Cardiac muscle cell (in vitro differentiated cells and primary cell): ENCODE results near the gene RECQL5. TPM values are rescaled to one million over a fixed set of nuclear protein-coding genes. Genes with fewer than 3 reads are reported as not detected.
"Not testable (repeated sequence)": the region's sequence is repeated elsewhere in the genome, so short reads cannot be mapped to it uniquely, and the experiment has no call there.

Experiments used
- DNase-seq, 2 donors: peaks; one replicate each; pipeline versions ENCODE4 v3.0.0 to v3.0.0-alpha.2; 2010 to 2017; ENCODE audit warnings: low read depth in 1 of 2, low spot score in 1 of 2
- H3K27ac ChIP-seq: fragments of 200-600 bp; sonication (generic); 2 replicates; pipeline ENCODE4 v1.5.1; 2016
- H3K27me3 ChIP-seq: fragments of 200-600 bp; sonication (generic); 2 replicates; pipeline ENCODE4 v1.6.0; 2016; ENCODE audit warnings: control low read depth
- H3K36me3 ChIP-seq: fragments of 200-600 bp; sonication (generic); 2 replicates; pipeline ENCODE4 v1.5.1; 2016; ENCODE audit warnings: control low read depth
- H3K4me1 ChIP-seq: fragments of 200-600 bp; sonication (generic); 2 replicates; pipeline ENCODE4 v1.8.1; 2017; ENCODE audit warnings: low read depth, mild to moderate bottlenecking, mixed run types
- H3K4me3 ChIP-seq: fragments of 200-600 bp; sonication (generic); 2 replicates; pipeline ENCODE4 v1.5.1; 2016; ENCODE audit warnings: mild to moderate bottlenecking
- H3K9me3 ChIP-seq: fragments of 200-600 bp; sonication (generic); 2 replicates; pipeline ENCODE4 v1.5.1; 2017; ENCODE audit warnings: low read depth, mild to moderate bottlenecking, control low read depth
- CTCF ChIP-seq: IDR thresholded peaks from 2 replicates; pipeline ENCODE4 v1.5.1; 2012; ENCODE audit warnings: low read depth, mild to moderate bottlenecking, low read length
- polyA plus RNA-seq: library from polyadenylated mRNA; unstranded; fragments of >200 nt; fragmentation: Nextera tagmentation; extraction: Ambion mirVana; gene quantifications from 2 replicates; pipeline ENCODE4 v1.2.1, GENCODE V29; 2016
- total RNA-seq: library from RNA; depleted of rRNA; stranded (reverse); fragments of >200 nt; gene quantifications from 2 replicates; pipeline ENCODE4 v1.2.3, GENCODE V29; 2016

RECQL5 gene
- total and polyA plus RNA-seq, 2 experiments from 2014 or later = 28.6 to 43.1 TPM

- Histone ChIP-seq H3K4me3 (peak overlapping the region; percentile 27), H3K9me3 (no peaks in the 10 kb centered on the region), H3K27ac (no peak overlapping the region), H3K27me3 (no peaks in the 10 kb centered on the region), H3K4me1 (peaks cover 6% of the 10 kb centered on the region), H3K36me3 (no peaks in the 10 kb centered on the region)
- peak; percentile 94 to 97 for DNase-seq
- TF ChIP-seq CTCF = peak; percentile 18
Observed at GRCh38 chr17:75589012-75589918, 77.7 kb downstream of the RECQL5 start.

- Histone ChIP-seq H3K27me3 (no peaks in the 10 kb centered on the region), H3K27ac (no peak overlapping the region), H3K9me3 (no peaks in the 10 kb centered on the region), H3K4me3 (peak overlapping the region; percentile 5), H3K36me3 (no peaks in the 10 kb centered on the region), H3K4me1 (peaks cover 8% of the 10 kb centered on the region)
- DNase-seq = no peak
- TF ChIP-seq CTCF = no peak
Observed at GRCh38 chr17:75588596-75589011, 78.3 kb downstream of the RECQL5 start.

- Histone ChIP-seq H3K27ac (no peak within 1 kb of the TSS), H3K9me3 (no peaks in the 10 kb centered on the region), H3K4me1 (peaks cover 8% of the 10 kb centered on the region), H3K27me3 (no peaks in the 10 kb centered on the region), H3K4me3 (peak within 1 kb of the TSS; percentile 5), H3K36me3 (no peaks in the 10 kb centered on the region)
- TF ChIP-seq CTCF = peak; percentile 36
- DNase-seq = peak; percentile 47 to 62
Observed at GRCh38 chr17:75587675-75588595, 79.0 kb downstream of the RECQL5 start, which contains the start of gene MYO15B. MYO15B (plus strand) TSS chr17:75587800; CDS start chr17:75588058, 258 bp downstream.

GRCh38 chr17:75584849-75585175, 82.1 kb downstream of the RECQL5 start:
- Histone ChIP-seq H3K4me3 (no peak overlapping the region), H3K27ac (peak overlapping the region; percentile 73), H3K36me3 (no peaks in the 10 kb centered on the region), H3K4me1 (peaks cover 8% of the 10 kb centered on the region), H3K9me3 (no peaks in the 10 kb centered on the region), H3K27me3 (no peaks in the 10 kb centered on the region)
- DNase-seq = no peak
- no peak for TF ChIP-seq CTCF

GRCh38 chr17:75583197-75583596, 83.8 kb downstream of the RECQL5 start:
- H3K9me3 ChIP-seq, H3K27me3 ChIP-seq, H3K36me3 ChIP-seq, H3K4me3 ChIP-seq, H3K27ac ChIP-seq, DNase-seq: not testable (repeated sequence)
- peaks cover 17% of the 10 kb centered on the region for H3K4me1 ChIP-seq

- H3K4me1 ChIP-seq = peaks cover 18% of the 10 kb centered on the region
- not testable (repeated sequence) for H3K36me3 ChIP-seq, H3K27me3 ChIP-seq, H3K4me3 ChIP-seq, H3K27ac ChIP-seq, H3K9me3 ChIP-seq, DNase-seq
Observed at GRCh38 chr17:75581121-75581725, 85.7 kb downstream of the RECQL5 start.

Other genes starting within 250 kb of the RECQL5 start
- 87.1 and 105 TPM in 2 replicates for gene TMEM94, start 210.5 kb downstream of the RECQL5 start, total RNA-seq
- gene TMEM94, start 210.5 kb downstream of the RECQL5 start, polyA plus RNA-seq = 74.2 and 93.5 TPM in 2 replicates
- gene CASKIN2, start 151.6 kb downstream of the RECQL5 start, total RNA-seq = 24.4 and 31.2 TPM in 2 replicates
- gene CASKIN2, start 151.6 kb downstream of the RECQL5 start, polyA plus RNA-seq = 18.1 and 27.3 TPM in 2 replicates
- 70.5 and 88.8 TPM in 2 replicates for gene TSEN54, start 150.6 kb downstream of the RECQL5 start, total RNA-seq
- 52.8 and 64.4 TPM in 2 replicates for gene TSEN54, start 150.6 kb downstream of the RECQL5 start, polyA plus RNA-seq
- 28.1 and 40.3 TPM in 2 replicates for gene LLGL2, start 141.5 kb downstream of the RECQL5 start, total RNA-seq
- gene LLGL2, start 141.5 kb downstream of the RECQL5 start, polyA plus RNA-seq = 35.2 and 45.5 TPM in 2 replicates
- 15.3 and 101 TPM in 2 replicates for gene MYO15B, start 79.4 kb downstream of the RECQL5 start, total RNA-seq
- 21.3 and 49.2 TPM in 2 replicates for gene MYO15B, start 79.4 kb downstream of the RECQL5 start, polyA plus RNA-seq
- 0.11 and 0.89 TPM in 2 replicates for gene SMIM5, start 33.7 kb downstream of the RECQL5 start, total RNA-seq
- 0.42 and 0.60 TPM in 2 replicates for gene SMIM5, start 33.7 kb downstream of the RECQL5 start, polyA plus RNA-seq
- gene SAP30BP, start 184 bp upstream of the RECQL5 start, total RNA-seq = 40.1 and 50.8 TPM in 2 replicates
- gene SAP30BP, start 184 bp upstream of the RECQL5 start, polyA plus RNA-seq = 106 and 134 TPM in 2 replicates
- gene ITGB4, start 54.3 kb upstream of the RECQL5 start, total RNA-seq = 0.09 and 0.21 TPM in 2 replicates
- gene ITGB4, start 54.3 kb upstream of the RECQL5 start, polyA plus RNA-seq = 0.40 and 1.6 TPM in 2 replicates
- 35.1 and 54.0 TPM in 2 replicates for gene GALK1, start 98.0 kb upstream of the RECQL5 start, total RNA-seq
- 42.4 and 74.4 TPM in 2 replicates for gene GALK1, start 98.0 kb upstream of the RECQL5 start, polyA plus RNA-seq
- 34.2 and 37.8 TPM in 2 replicates for gene UNK, start 117.7 kb upstream of the RECQL5 start, total RNA-seq
- 20.5 and 35.9 TPM in 2 replicates for gene UNK, start 117.7 kb upstream of the RECQL5 start, polyA plus RNA-seq
- 4.6 and 14.8 TPM in 2 replicates for gene UNC13D, start 177.2 kb upstream of the RECQL5 start, total RNA-seq
- 10.8 and 24.6 TPM in 2 replicates for gene UNC13D, start 177.2 kb upstream of the RECQL5 start, polyA plus RNA-seq
- 61.3 and 75.6 TPM in 2 replicates for gene WBP2, start 188.2 kb upstream of the RECQL5 start, total RNA-seq
- 160 and 161 TPM in 2 replicates for gene WBP2, start 188.2 kb upstream of the RECQL5 start, polyA plus RNA-seq
- 1.3 and 4.6 TPM in 2 replicates for gene TRIM47, start 211.4 kb upstream of the RECQL5 start, total RNA-seq
- gene TRIM47, start 211.4 kb upstream of the RECQL5 start, polyA plus RNA-seq = 2.2 and 2.9 TPM in 2 replicates
- gene TRIM65, start 229.8 kb upstream of the RECQL5 start, total RNA-seq = 20.2 and 31.5 TPM in 2 replicates
- gene TRIM65, start 229.8 kb upstream of the RECQL5 start, polyA plus RNA-seq = 14.6 and 16.8 TPM in 2 replicates
- gene MRPL38, start 237.7 kb upstream of the RECQL5 start, total RNA-seq = 63.9 and 68.0 TPM in 2 replicates
- 222 and 227 TPM in 2 replicates for gene MRPL38, start 237.7 kb upstream of the RECQL5 start, polyA plus RNA-seq